Fibroblast of pulmonary artery (primary cell): ENCODE data around the gene OR13C8.
"Not testable (repeated sequence)": the region's sequence is repeated elsewhere in the genome, so short reads cannot be mapped to it uniquely, and the experiment has no call there.

Experiments
- DNase-seq: peaks from one replicate; pipeline ENCODE4 v3.0.0-alpha.2; 2010; ENCODE audit warnings: low read depth
- H3K4me3 ChIP-seq: replicated peaks from 2 replicates; pipeline ENCODE4 v1.5.1; 2011; ENCODE audit warnings: low read depth, mild to moderate bottlenecking, control low read depth, low read length, moderate library complexity
- CTCF ChIP-seq: IDR thresholded peaks from 2 replicates; pipeline ENCODE4 v1.5.1; 2011; ENCODE audit warnings: mild to moderate bottlenecking, control low read depth, low read length, inconsistent platforms; ENCODE audit errors: missing control alignments

The OR13C8 gene

GRCh38 chr9:104568868-104569267 is at the start of gene OR13C8:
OR13C8 (plus strand) TSS chr9:104569168; CDS start chr9:104569168, 0 bp downstream.
- DNase-seq = no peak
- no peak for TF ChIP-seq CTCF
- no peak within 1 kb of the TSS for H3K4me3 ChIP-seq

DNA sequence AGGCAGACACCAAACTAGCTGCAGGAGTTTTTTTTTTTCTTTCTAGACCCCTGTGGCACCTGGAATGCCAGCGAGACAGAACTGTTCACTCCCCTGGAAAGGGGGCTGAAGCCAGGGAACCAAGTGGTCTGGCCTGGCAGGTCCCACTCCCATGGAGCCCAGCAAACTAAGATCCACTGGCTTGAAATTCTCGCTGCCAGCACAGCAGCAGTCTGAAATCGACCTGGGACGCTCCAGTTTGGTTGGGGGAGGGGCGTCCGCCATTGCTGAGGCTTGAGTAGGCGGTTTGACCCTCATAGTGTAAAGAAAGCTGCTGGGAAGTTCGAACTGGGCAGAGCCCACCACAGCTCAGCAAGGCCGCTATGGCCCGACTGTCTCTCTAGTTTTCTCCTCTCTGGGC is 48.7 kb upstream of the OR13C8 start:
- not testable (repeated sequence) for DNase-seq

DNA sequence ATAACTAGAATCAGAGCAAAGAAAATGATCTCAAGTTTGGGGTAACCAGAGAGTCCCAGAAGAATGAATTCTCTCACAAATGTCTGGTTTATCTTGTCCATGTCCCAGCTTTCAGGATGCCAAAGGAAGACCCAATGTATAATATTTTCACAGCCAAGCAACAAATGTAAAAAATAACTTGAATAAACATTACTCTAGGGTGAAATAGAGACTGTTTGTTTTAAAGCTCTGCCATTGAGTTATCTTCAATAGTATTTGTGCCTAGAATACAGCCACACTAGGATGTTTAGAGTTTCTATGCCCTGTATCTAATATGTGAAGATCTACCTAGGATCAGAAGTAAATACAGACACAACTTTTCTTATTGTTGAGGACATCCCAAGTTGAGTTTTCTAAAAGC is 41.9 kb upstream of the OR13C8 start, which contains the start of gene OR13C4:
Gene OR13C4, minus strand, starts transcription at position 101 of the 400 bp plus-strand sequence. Its CDS starts 0 bp downstream, at position 101.
- no peak within 1 kb of the TSS for H3K4me3 ChIP-seq
- TF ChIP-seq CTCF = no peak
- no peak for DNase-seq

More for the DNA sequence above, 48.7 kb upstream of the OR13C8 start:
- H3K4me3 ChIP-seq = not testable (repeated sequence)

GRCh38 chr9:104536756-104537155 is 32.2 kb upstream of the OR13C8 start, which contains the start of gene OR13C3:
OR13C3 (minus strand) TSS chr9:104536856; CDS start chr9:104536723, 133 bp downstream.
- no peak within 1 kb of the TSS for H3K4me3 ChIP-seq
- no peak for TF ChIP-seq CTCF
- DNase-seq = no peak

DNA sequence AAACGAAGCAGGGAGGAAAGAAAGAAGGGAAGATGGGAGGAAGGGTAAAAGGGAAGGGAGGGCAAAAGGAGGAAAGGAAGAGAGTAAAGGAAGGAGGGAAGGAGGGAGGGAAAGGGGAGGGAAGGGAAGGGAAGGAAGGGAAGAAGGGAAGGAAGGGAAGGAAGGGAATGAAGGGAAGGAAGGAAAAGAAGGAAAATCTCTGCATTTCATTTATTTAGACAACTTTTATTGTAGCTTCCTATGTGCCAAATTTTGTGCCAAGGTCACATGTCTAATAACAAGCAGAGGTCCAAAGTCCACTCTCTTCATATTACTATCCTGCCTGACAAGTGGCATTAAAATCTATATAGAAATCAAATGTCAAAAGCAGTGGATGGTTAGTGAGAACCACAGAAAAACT is 29.7 kb upstream of the OR13C8 start:
- TF ChIP-seq CTCF = no peak
- no peak overlapping the region for H3K4me3 ChIP-seq
- DNase-seq = no peak

- no peak overlapping the region for H3K4me3 ChIP-seq
- TF ChIP-seq CTCF = no peak
- no peak for DNase-seq
These were observed 24.3 kb upstream of the OR13C8 start for GRCh38 chr9:104544644-104545043.

GRCh38 chr9:104553261-104553660 is 15.7 kb upstream of the OR13C8 start:
- no peak overlapping the region for H3K4me3 ChIP-seq
- TF ChIP-seq CTCF = no peak
- no peak for DNase-seq

GRCh38 chr9:104555521-104555920 is 13.4 kb upstream of the OR13C8 start:
- DNase-seq = no peak
- H3K4me3 ChIP-seq = no peak overlapping the region
- no peak for TF ChIP-seq CTCF
